Activated naive CD4-positive, alpha-beta T cell treated with anti-CD3 and anti-CD28 coated beads, Interleukin-2, amount 50 U/mL, for 16 hours (primary cell): Measurements from ENCODE around the gene CDK6.

Experiments
- DNase-seq: peaks from one replicate; pipeline ENCODE4 v3.0.0-alpha.2; 2020

The CDK6 gene

GRCh38 chr7:92824901-92825480, 11.4 kb downstream of the CDK6 start:
- DNase-seq, result no peak

GRCh38 chr7:92824450-92824849, 11.9 kb downstream of the CDK6 start:
- no peak for DNase-seq

GRCh38 chr7:92823042-92823441, 13.3 kb downstream of the CDK6 start:
- DNase-seq, result no peak

GRCh38 chr7:92820191-92820590, 16.2 kb downstream of the CDK6 start:
- no peak for DNase-seq

GRCh38 chr7:92817398-92817797, 19.0 kb downstream of the CDK6 start:
- no peak for DNase-seq

GRCh38 chr7:92815412-92815811, 21.0 kb downstream of the CDK6 start:
- DNase-seq, result no peak

- DNase-seq, result peak; percentile 36
Observed at GRCh38 chr7:92813390-92814024, 22.9 kb downstream of the CDK6 start.

GRCh38 chr7:92811158-92811557, 25.2 kb downstream of the CDK6 start:
- DNase-seq, result no peak

- peak; percentile 27 for DNase-seq
Observed at GRCh38 chr7:92809760-92810573, 26.4 kb downstream of the CDK6 start.

- no peak for DNase-seq
Observed at GRCh38 chr7:92809397-92809759, 27.0 kb downstream of the CDK6 start.

GRCh38 chr7:92808635-92809034, 27.7 kb downstream of the CDK6 start:
- DNase-seq, result no peak

GRCh38 chr7:92808006-92808405, 28.4 kb downstream of the CDK6 start:
- no peak for DNase-seq

- no peak for DNase-seq
Observed at GRCh38 chr7:92806496-92806895, 29.9 kb downstream of the CDK6 start.

- DNase-seq, result no peak
Observed at GRCh38 chr7:92802406-92802805, 34.0 kb downstream of the CDK6 start.

GRCh38 chr7:92799446-92800211, 36.7 kb downstream of the CDK6 start:
- DNase-seq, result no peak

- no peak for DNase-seq
Observed at GRCh38 chr7:92798517-92799249, 37.7 kb downstream of the CDK6 start.

GRCh38 chr7:92797693-92798092, 38.7 kb downstream of the CDK6 start:
- DNase-seq, result peak; percentile 22

- DNase-seq, result no peak
Observed at GRCh38 chr7:92797284-92797683, 39.1 kb downstream of the CDK6 start.

GRCh38 chr7:92794831-92795230, 41.5 kb downstream of the CDK6 start:
- no peak for DNase-seq

GRCh38 chr7:92794391-92794790, 42.0 kb downstream of the CDK6 start:
- no peak for DNase-seq

- DNase-seq, result no peak
Observed at GRCh38 chr7:92793656-92794205, 42.6 kb downstream of the CDK6 start.

- no peak for DNase-seq
Observed at GRCh38 chr7:92790992-92791391, 45.4 kb downstream of the CDK6 start.
